H1 (cell line): ENCODE measurements around the gene FXN. TPM values are rescaled to one million over a fixed set of nuclear protein-coding genes. Genes with fewer than 3 reads are reported as not detected.

ENCODE experiments used
- ASH2L ChIP-seq: fragments of 200-600, 300-600 bp; sonication (generic); IDR thresholded peaks from one replicate; pipeline ENCODE4 v1.7.1; 2017; ENCODE audit warnings: low read length
- ATF3 ChIP-seq: IDR thresholded peaks from 2 replicates; pipeline ENCODE4 v1.6.1; 2011; ENCODE audit warnings: low read depth, mild to moderate bottlenecking, low read length; ENCODE audit not compliant: insufficient read depth
- BACH1 ChIP-seq: IDR thresholded peaks from 2 replicates; pipeline ENCODE4 v1.6.1; 2012; ENCODE audit warnings: low read length, improper control_type of control experiment
- EZH2 ChIP-seq: fragments of 200-600 bp; sonication (generic); IDR thresholded peaks from 2 replicates; pipeline ENCODE4 v1.7.1; 2012; ENCODE audit warnings: low read depth, mild to moderate bottlenecking, moderate library complexity, low read length, inconsistent platforms; ENCODE audit not compliant: severe bottlenecking
- KDM5A ChIP-seq: fragments of 200-600 bp; IDR thresholded peaks from 2 replicates; pipeline ENCODE4 v1.7.1; 2012; ENCODE audit warnings: mild to moderate bottlenecking, low read length, inconsistent platforms, mixed read lengths
- MAFK ChIP-seq: IDR thresholded peaks from 2 replicates; pipeline ENCODE4 v1.6.1; 2012; ENCODE audit warnings: low read depth, mild to moderate bottlenecking, improper control_type of control experiment, low read length
- NANOG ChIP-seq: IDR thresholded peaks from 2 replicates; pipeline ENCODE4 v1.6.1; 2011; ENCODE audit warnings: low read length, low read depth, mild to moderate bottlenecking, inconsistent platforms; ENCODE audit not compliant: insufficient read depth, poor library complexity, severe bottlenecking
- NRF1 ChIP-seq: IDR thresholded peaks from 2 replicates; pipeline ENCODE4 v1.6.1; 2011; ENCODE audit warnings: mild to moderate bottlenecking, low read depth, low read length, improper control_type of control experiment
- PHF8 ChIP-seq: fragments of 200-600 bp; sonication (generic); conservative IDR thresholded peaks from 2 replicates; pipeline ENCODE4 v1.7.1; 2012; ENCODE audit warnings: low read depth, mild to moderate bottlenecking, inconsistent platforms, low read length, moderate library complexity
- RAD21 ChIP-seq, 2 experiments: IDR thresholded peaks in 1 of 2; conservative IDR thresholded peaks in 1 of 2; 2 replicates each; pipeline ENCODE4 v1.6.1; 2011; ENCODE audit warnings: low read depth in 2 of 2, low read length in 2 of 2, improper control_type of control experiment in 1 of 2, inconsistent platforms in 1 of 2, mild to moderate bottlenecking in 1 of 2, moderate library complexity in 1 of 2
- RXRA ChIP-seq: IDR thresholded peaks from 2 replicates; pipeline ENCODE4 v1.6.1; 2011; ENCODE audit warnings: low read depth, mild to moderate bottlenecking, low read length, moderate library complexity; ENCODE audit not compliant: insufficient read depth
- SP4 ChIP-seq: IDR thresholded peaks from 2 replicates; pipeline ENCODE4 v1.6.1; 2012; ENCODE audit warnings: low read length, inconsistent platforms
- TCF12 ChIP-seq: IDR thresholded peaks from 2 replicates; pipeline ENCODE4 v1.6.1; 2011; ENCODE audit warnings: low read depth, mild to moderate bottlenecking, low read length
- polyA plus RNA-seq, 7 experiments: library from polyadenylated mRNA; depleted of rRNA in 3 of 7; stranded (reverse) in 5 of 7; unstranded in 2 of 7; fragments of >200 nt in 5 of 7; fragments of 200-250 nt in 2 of 7; gene quantifications; 1 replicate in 5 of 7; 2 replicates in 1 of 7; 4 replicates in 1 of 7; pipeline versions ENCODE4 v1.2.1 to v1.2.3, GENCODE V29; 2011 to 2013; ENCODE audit warnings: missing spikeins in 2 of 7, mixed read lengths in 2 of 7
- total RNA-seq: library from RNA; stranded (reverse); fragmentation: NEBNext Ultra II Directional; extraction: Animal tissue kit (Norgen Biotek cat#: 25700); gene quantifications from 2 replicates; pipeline ENCODE4 v1.2.1, GENCODE V29; 2021

FXN gene
- total and polyA plus RNA-seq, 2 of the 8 experiments (the other 6 are each of a cell fraction or from before 2014, with no cell fraction given) = 34.2 to 37.5 TPM

GRCh38 chr9:69089491-69089890 is 53.9 kb downstream of the FXN start (continued):
- TF ChIP-seq RXRA (no peak), SP4 (no peak), MAFK (no peak), BACH1 (no peak), TCF12 (peak; percentile 54; the same call in 1 of the 2 replicates), RAD21 (IDR thresholded peaks at IDR 0.05 in 1 of 2, conservative IDR thresholded peaks at IDR 0.05 in 1 of 2; ENCODE audit: low read depth in 2 of 2, low read length in 2 of 2) (peak; percentile 9 to 40; a peak in 2 of 4 replicates), NANOG (no peak), NRF1 (no peak), ASH2L (no peak), KDM5A (no peak), ATF3 (no peak), EZH2 (no peak), PHF8 (no peak)
